ENCODE measurements around the gene ID2. TPM values are rescaled to one million over a fixed set of nuclear protein-coding genes. Genes with fewer than 3 reads are reported as not detected.
A peak's percentile ranks its signal among the peaks of the same experiment; 100 is the strongest.

Gene ID2
- total RNA-seq, 1 experiment from 2014 or later = 112 TPM

DNA sequence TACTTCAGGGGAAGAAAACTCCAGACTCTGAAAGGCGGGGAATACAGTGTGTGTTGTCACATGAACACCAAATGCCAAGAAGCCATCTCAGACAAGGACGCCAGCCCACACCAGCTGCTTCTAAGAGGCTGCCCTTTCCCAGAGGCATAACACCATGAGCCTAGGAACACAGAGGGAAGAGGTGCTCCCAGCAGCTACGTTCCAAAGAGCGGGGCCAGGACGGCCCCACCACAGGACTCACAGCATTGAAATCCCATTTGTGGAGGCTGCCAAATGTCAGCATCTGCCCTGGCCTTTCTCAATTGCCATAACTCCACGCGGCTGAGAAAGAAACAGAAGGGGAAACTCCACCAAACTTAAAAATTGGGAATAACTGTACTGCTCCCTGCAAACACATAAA is 20.1 kb upstream of the ID2 start:
- intact Hi-C loops (cut with micrococcal nuclease) = loop anchor here (2.0 kb wide), 1 partner anchor 17 kb away; no protein-coding TSS in a partner anchor
- ATAC-seq (no peak), DNase-seq (ENCODE audit: low read depth, low spot score) (no peak)
- H3K9me3 ChIP-seq (ENCODE audit: control insufficient read depth in 1 of 2, insufficient read depth in 1 of 2, low read depth in 1 of 2, low read length in 2 of 2) = no peaks in the 10 kb centered on the region
- H3K27ac ChIP-seq (ENCODE audit: low read depth, low read length) = no peak overlapping the region
- H3K36me3 ChIP-seq (ENCODE audit: control insufficient read depth in 1 of 2, insufficient read depth in 2 of 2, low read length in 2 of 2) = no peaks in the 10 kb centered on the region
- peaks cover 10 to 26% of the 10 kb centered on the region in 2 experiments for H3K4me1 ChIP-seq (ENCODE audit: control insufficient read depth in 1 of 2, insufficient read depth in 2 of 2, low read length in 2 of 2)
- TF ChIP-seq MAX (IDR thresholded peaks at IDR 0.05) = no peak
- no TSS peak for BruUV-seq (replicated peaks)
- H3K4me2 ChIP-seq (ENCODE audit: low read length) = peak overlapping the region; percentile 70
- no peaks in the 10 kb centered on the region for H3K27me3 ChIP-seq (ENCODE audit: insufficient read depth, low read length)
- ChIA-PET POLR2A (interaction anchor here (1.1 to 1.2 kb wide), 2 partner anchors 17 to 19 kb away, joined by 3 to 5 read pairs; no protein-coding TSS in a partner anchor), RAD21 (ENCODE audit: low non-redundant PET in 1 of 2, low total read pairs in 2 of 2, uncharacterized antibody in 2 of 2, unreplicated experiment in 2 of 2) (interaction anchor here in 1 of 2 experiments (0.5 kb wide), 1 partner anchor 20 kb away, joined by 4 read pairs; the partner anchor contains the start of gene ID2), CTCF (no interaction called here)
- peak overlapping the region; percentile 55; the same call in 1 of the 2 replicates for H3K9ac ChIP-seq (ENCODE audit: low read length)
- H2AFZ ChIP-seq (ENCODE audit: low read depth, low read length, poor library complexity, severe bottlenecking) = peak overlapping the region; percentile 57
- H3K4me3 ChIP-seq (replicated peaks in 1 of 2; ENCODE audit: low read depth in 1 of 2, low read length in 2 of 2) = no peak overlapping the region
- H4K20me1 ChIP-seq (ENCODE audit: insufficient read depth) = no peaks in the 10 kb centered on the region
- H3K9me2 ChIP-seq (ENCODE audit: insufficient read depth) = no peaks in the 10 kb centered on the region
- H3K79me2 ChIP-seq (ENCODE audit: insufficient read depth, low read length) = no peaks in the 10 kb centered on the region

GRCh38 chr2:8662239-8662879 is 19.5 kb upstream of the ID2 start:
- intact Hi-C loops (cut with micrococcal nuclease) = loop anchor here (2.0 kb wide), 1 partner anchor 16 kb away; no protein-coding TSS in a partner anchor
- Histone ChIP-seq H2AFZ (ENCODE audit: low read depth, low read length, poor library complexity, severe bottlenecking) (peak overlapping the region; percentile 70), H3K27me3 (ENCODE audit: insufficient read depth, low read length) (no peaks in the 10 kb centered on the region), H3K36me3 (ENCODE audit: control insufficient read depth in 1 of 2, insufficient read depth in 2 of 2, low read length in 2 of 2) (no peaks in the 10 kb centered on the region), H3K4me3 (replicated peaks in 1 of 2; ENCODE audit: low read depth in 1 of 2, low read length in 2 of 2) (peak overlapping the region in 1 of 2 experiments; percentile 34; a peak in 2 of 4 replicates), H3K9me3 (ENCODE audit: control insufficient read depth in 1 of 2, insufficient read depth in 1 of 2, low read depth in 1 of 2, low read length in 2 of 2) (no peaks in the 10 kb centered on the region), H3K27ac (ENCODE audit: low read depth, low read length) (peak overlapping the region; percentile 41; the same call in 1 of the 2 replicates), H3K79me2 (ENCODE audit: insufficient read depth, low read length) (no peaks in the 10 kb centered on the region), H4K20me1 (ENCODE audit: insufficient read depth) (no peaks in the 10 kb centered on the region), H3K9me2 (ENCODE audit: insufficient read depth) (no peaks in the 10 kb centered on the region), H3K4me1 (ENCODE audit: control insufficient read depth in 1 of 2, insufficient read depth in 2 of 2, low read length in 2 of 2) (peaks cover 10 to 26% of the 10 kb centered on the region in 2 experiments), H3K4me2 (ENCODE audit: low read length) (peak overlapping the region; percentile 70), H3K9ac (ENCODE audit: low read length) (peak overlapping the region; percentile 55)
- TF ChIP-seq ZNF274 (IDR thresholded peaks at IDR 0.05; ENCODE audit: low read depth, low read length) (no peak), SRF (IDR thresholded peaks at IDR 0.05; ENCODE audit: low read depth) (peak; percentile 21; the same call in 1 of the 2 replicates), JUND (IDR thresholded peaks at IDR 0.05) (peak; percentile 70; the same call in 1 of the 2 replicates), RAD21 (IDR thresholded peaks at IDR 0.05; ENCODE audit: low read depth) (peak; percentile 77), CTCF (IDR thresholded peaks at IDR 0.05 in 2 of 3, conservative IDR thresholded peaks at IDR 0.05 in 1 of 3; ENCODE audit: borderline replicate concordance in 1 of 3, insufficient read depth in 1 of 3, low read depth in 2 of 3, low read length in 2 of 3) (peak; percentile 16 to 40 (median 31); a peak in 4 of 6 replicates), POLR2AphosphoS5 (IDR thresholded peaks at IDR 0.05; ENCODE audit: low read depth, low read length) (peak; percentile 54; the same call in 1 of the 2 replicates), ELF1 (IDR thresholded peaks at IDR 0.05; ENCODE audit: borderline replicate concordance, low read depth) (no peak), YY1 (IDR thresholded peaks at IDR 0.05; ENCODE audit: extremely low read depth, insufficient replicate concordance, low read depth, low read length) (peak; percentile 63), SP1 (IDR thresholded peaks at IDR 0.05; ENCODE audit: low read depth) (peak; percentile 44), EZH2phosphoT487 (IDR thresholded peaks at IDR 0.05; ENCODE audit: borderline replicate concordance) (no peak), FOSL1 (IDR thresholded peaks at IDR 0.05; ENCODE audit: low read depth) (peak; percentile 92), CBX3 (IDR thresholded peaks at IDR 0.05; ENCODE audit: low read depth) (peak; percentile 21; the same call in 1 of the 2 replicates)
- POLR2A ChIA-PET = interaction anchor here (1.1 to 1.2 kb wide), 3 partner anchors 16 to 19 kb away, joined by 3 to 8 read pairs (median 5); partner anchors contain the start of gene ID2
- no TSS peak for BruUV-seq (replicated peaks)
- DNase-seq (ENCODE audit: low read depth, low spot score) (peak; percentile 56), ATAC-seq (peak; percentile 92)
- CTCF ChIA-PET = interaction anchor here (1.0 kb wide), 1 partner anchor 18 kb away, joined by 5 read pairs; no protein-coding TSS in a partner anchor
- RAD21 ChIA-PET (ENCODE audit: low non-redundant PET in 1 of 2, low total read pairs in 2 of 2, uncharacterized antibody in 2 of 2, unreplicated experiment in 2 of 2) = interaction anchor here in 1 of 2 experiments (0.5 kb wide), 1 partner anchor 20 kb away, joined by 4 read pairs; the partner anchor contains the start of gene ID2
